Aorta (tissue), 5 donors: ENCODE results near the gene KRT3. TPM values are rescaled to one million over a fixed set of nuclear protein-coding genes. Genes with fewer than 3 reads are reported as not detected.

Source experiments
- ATAC-seq: fragments of 200-7000 bp; cut with Tn5 transposase; one replicate; pipeline ENCODE4 v1.9.1; 2022; ENCODE audit warnings: moderate library complexity; ENCODE audit not compliant: low FRiP score
- DNase-seq, 2 donors: peaks; one replicate each; pipeline ENCODE4 v3.0.0-alpha.2; 2020
- H3K27ac ChIP-seq, 2 donors: one replicate each; pipeline ENCODE4 v1.5.1; 2013; ENCODE audit warnings: low read length in 2 of 2, mild to moderate bottlenecking in 2 of 2, moderate library complexity in 2 of 2, control low read depth in 1 of 2, inconsistent platforms in 1 of 2, low read depth in 1 of 2
- H3K27me3 ChIP-seq, 2 donors: one replicate each; pipeline ENCODE4 v1.6.1; 2013; ENCODE audit warnings: control low read depth in 1 of 2, low read length in 1 of 2, mild to moderate bottlenecking in 1 of 2, moderate library complexity in 1 of 2; ENCODE audit not compliant: insufficient read depth in 2 of 2, control insufficient read depth in 1 of 2
- H3K36me3 ChIP-seq, 2 donors: one replicate each; pipeline ENCODE4 v1.6.1; 2013; ENCODE audit warnings: control low read depth in 1 of 2, low read length in 1 of 2, mild to moderate bottlenecking in 1 of 2; ENCODE audit not compliant: insufficient read depth in 2 of 2, control insufficient read depth in 1 of 2
- H3K4me1 ChIP-seq, 2 donors: one replicate each; pipeline ENCODE4 v1.6.1; 2013; ENCODE audit warnings: low read length in 2 of 2, control low read depth in 1 of 2, mild to moderate bottlenecking in 1 of 2, moderate library complexity in 1 of 2; ENCODE audit not compliant: insufficient read depth in 2 of 2, control insufficient read depth in 1 of 2
- H3K4me3 ChIP-seq, 2 donors: one replicate each; pipeline ENCODE4 v1.5.1; 2013; ENCODE audit warnings: low read length in 2 of 2, control low read depth in 1 of 2, mild to moderate bottlenecking in 1 of 2
- H3K9me3 ChIP-seq: one replicate; pipeline ENCODE4 v1.6.1; 2013; ENCODE audit warnings: mild to moderate bottlenecking, low read length; ENCODE audit not compliant: control insufficient read depth
- WGBS, 2 donors: extraction: QIAGEN DNeasy Blood & Tissue Kit; methylation state at CpG; one replicate each; pipeline ENCODE4 v1.1.7; 2013; 5-methylcytosine and 5-hydroxymethylcytosine counted together
- intact Hi-C, 2 donors: fragments of 100-400 bp; cut with DNase I; formaldehyde crosslinking; loops; one replicate each; pipeline versions ENCODE4 v1.14.2 to v1.15.0; 2022
- long read RNA-seq, 2 donors: library from polyadenylated mRNA; unstranded; transcript quantifications; one replicate each; pipeline ENCODE4 v2.0.0, GENCODE V29; 2020 to 2021
- polyA plus RNA-seq, 2 donors: library from polyadenylated mRNA; stranded (reverse); fragments of 200-250 nt; gene quantifications; one replicate each; pipeline ENCODE4 v1.2.3, GENCODE V29; 2013
- total RNA-seq, 2 donors: library from RNA; stranded (reverse); fragmentation: NEBNext Ultra II Directional; extraction: Animal tissue kit (Norgen Biotek cat#: 25700); gene quantifications; one replicate each; pipeline ENCODE4 v1.2.1, GENCODE V29; 2021
- donor health status: healthy with polysubstance abuse.
- donor health status: Bipolar disorder and iron deficiency.
- donor health status: DM: no; HTN: no; CAD: no.
- donor health status: DM: no; HTN: no; CAD: no.
- donor health status: DM: yes; HTN: yes; CAD: no.

KRT3 gene
- not detected for total RNA-seq
- not detected for polyA plus RNA-seq
- long read RNA-seq, donor 1, result 0 reads
- long read RNA-seq, donor 2, result 0 reads

DNA sequence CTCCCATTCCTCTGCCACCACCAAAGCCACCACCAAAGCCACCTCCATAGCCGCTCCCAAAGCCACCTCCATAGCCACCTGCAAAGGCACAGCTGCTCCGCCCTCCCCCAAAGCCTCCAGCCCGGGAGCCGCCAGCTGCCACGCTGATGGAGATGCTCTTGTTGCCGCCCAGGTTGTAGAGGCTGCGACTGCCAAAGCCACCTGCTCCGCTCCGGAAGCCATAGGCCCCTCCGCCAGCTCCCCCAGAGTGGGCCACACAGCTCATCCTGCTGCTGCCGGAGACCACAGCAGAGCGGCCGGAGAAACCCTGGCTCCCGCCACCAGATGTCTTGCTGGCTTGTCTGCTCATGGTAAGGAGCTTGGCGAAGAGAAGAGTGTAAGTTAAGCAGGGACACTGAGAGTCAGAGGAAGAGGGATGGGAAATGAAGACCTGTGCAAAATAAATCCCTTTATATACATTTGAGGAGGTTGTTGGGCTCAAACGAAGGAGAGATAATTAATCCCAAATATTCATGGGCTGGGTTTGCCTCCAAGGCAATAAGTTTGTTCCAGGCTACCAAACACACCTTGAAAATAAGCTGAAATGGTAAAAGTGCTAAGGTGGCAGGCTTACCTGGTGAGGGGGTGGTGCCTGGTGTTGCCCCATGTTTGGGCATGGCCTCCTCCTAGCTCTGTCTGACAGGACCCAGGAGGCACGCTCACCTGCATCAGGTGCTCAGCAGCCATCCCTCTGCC is at the start of gene KRT3:
TSS of gene KRT3 (minus strand) at position 424 of the 735 bp plus-strand sequence. CDS start at position 349, 75 bp downstream.
- Histone ChIP-seq H3K27me3 (no peaks in the 10 kb centered on the region), H3K4me3 (no peak within 1 kb of the TSS), H3K27ac (no peak within 1 kb of the TSS), H3K9me3 (peaks cover 3% of the 10 kb centered on the region), H3K36me3 (no peaks in the 10 kb centered on the region), H3K4me1 (no peaks in the 10 kb centered on the region)
- DNase-seq, result no peak
- intact Hi-C loops, result no loop called here
- no peak for ATAC-seq
- 91 to 92% methylated on average over 17 of the region's 17 CpGs for WGBS, 2 donors

DNA sequence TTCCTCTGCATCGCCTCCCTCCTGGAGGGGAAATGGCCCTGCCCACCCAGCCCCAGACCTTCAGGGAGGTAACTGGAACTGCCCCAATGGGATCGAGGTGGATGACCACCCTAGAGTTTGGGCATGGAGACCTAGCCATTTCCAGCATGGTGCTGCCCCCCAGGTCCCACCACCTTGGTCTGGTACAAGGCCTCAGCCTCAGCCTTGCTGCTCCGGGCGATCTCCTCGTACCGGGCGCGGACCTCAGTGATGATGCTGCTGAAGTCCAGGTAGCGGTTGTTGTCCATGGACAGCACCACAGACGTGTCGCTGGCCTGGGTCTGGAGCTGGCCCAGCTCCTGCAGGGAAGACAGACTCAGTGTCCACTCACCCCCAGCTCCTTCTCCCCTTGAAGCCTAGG is 48.5 kb upstream of the KRT3 start:
- no peak overlapping the region for H3K27ac ChIP-seq
- no peaks in the 10 kb centered on the region for H3K27me3 ChIP-seq
- DNase-seq, result peak; percentile 10 to 73
- no peak overlapping the region for H3K4me3 ChIP-seq
- intact Hi-C loops, result no loop called here
- H3K36me3 ChIP-seq, result no peaks in the 10 kb centered on the region
- H3K9me3 ChIP-seq, result no peaks in the 10 kb centered on the region
- no peak for ATAC-seq
- H3K4me1 ChIP-seq, result no peaks in the 10 kb centered on the region
- 94 to 95% methylated on average over 11 of the region's 11 CpGs for WGBS, 2 donors

DNA sequence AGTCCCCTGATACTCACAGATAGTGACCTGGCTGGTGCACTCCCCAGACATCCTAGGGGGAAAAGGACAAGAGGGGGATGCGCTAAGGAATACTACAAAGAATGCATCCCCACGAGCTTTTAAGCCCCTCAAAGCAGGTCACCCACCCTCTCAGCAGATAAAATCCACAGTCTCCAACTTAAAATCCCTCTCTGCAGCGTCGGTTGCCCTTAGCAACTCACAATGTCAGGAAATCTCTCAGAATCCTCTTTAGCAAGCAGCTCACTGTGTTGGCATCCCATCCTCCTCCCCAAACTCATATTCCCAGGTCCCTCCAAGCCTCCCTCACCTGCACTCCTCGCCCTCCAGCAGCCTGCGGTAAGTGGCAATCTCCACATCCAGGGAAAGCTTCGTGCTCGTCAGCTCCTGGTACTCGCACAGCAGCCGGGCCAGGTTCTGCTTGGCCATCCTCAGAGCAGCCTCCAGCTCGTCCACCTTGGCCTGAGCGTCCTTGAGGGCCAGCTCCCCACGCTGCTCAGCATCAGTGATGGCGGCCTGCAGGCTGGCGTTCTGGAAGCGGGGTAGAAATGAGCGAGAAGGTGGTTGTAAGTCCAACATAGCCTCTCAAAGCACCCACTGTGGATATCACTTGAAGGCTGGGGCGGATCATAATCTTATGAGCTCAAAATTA is 43.7 kb upstream of the KRT3 start:
- WGBS, 2 donors, result 83 to 85% methylated on average over 18 of the region's 18 CpGs
- no peaks in the 10 kb centered on the region for H3K4me1 ChIP-seq
- intact Hi-C loops, result no loop called here
- no peaks in the 10 kb centered on the region for H3K27me3 ChIP-seq
- ATAC-seq (no peak), DNase-seq (peak; percentile 12 to 34)
- H3K9me3 ChIP-seq, result no peaks in the 10 kb centered on the region
- no peaks in the 10 kb centered on the region for H3K36me3 ChIP-seq
- H3K27ac ChIP-seq, result no peak overlapping the region
- no peak overlapping the region for H3K4me3 ChIP-seq

DNA sequence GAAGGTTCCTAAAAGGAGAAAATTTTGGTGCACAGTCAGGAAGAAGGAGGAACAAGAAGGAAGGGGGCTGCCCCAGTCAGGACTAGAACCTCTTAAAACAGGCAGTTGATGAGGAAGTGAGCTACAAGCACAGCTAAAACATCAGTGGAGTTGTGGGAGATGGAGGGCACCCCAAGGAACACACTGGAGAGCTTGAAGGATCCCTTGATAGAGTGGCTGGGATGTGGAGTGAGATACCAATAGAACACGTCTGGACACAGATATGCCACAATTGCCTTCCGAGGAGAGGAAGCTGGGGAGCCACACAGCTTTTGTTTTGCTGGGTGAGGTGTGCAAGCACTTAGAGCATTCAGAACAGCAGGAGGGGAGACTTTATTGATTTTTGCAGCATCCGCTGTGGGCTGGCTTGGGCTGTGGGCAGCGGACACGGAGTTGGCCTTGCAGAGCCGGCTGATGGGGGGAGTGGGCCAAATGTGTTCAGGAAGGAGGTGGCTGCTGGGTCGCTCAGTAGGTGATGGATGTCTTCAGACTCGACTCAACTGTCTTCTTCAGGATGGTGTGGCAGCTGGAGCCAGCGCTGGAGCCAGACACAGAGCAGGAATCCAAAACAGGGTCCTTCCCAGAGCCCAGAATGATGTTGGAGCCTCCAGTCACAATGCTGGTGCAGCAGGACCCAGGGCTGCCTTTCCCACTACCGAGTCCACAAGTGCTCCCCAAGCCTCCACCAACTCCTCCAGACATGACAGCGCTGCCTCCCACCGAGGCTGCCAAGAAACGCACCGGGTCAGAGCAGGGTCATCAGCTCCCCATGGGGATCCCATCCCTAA is 42.9 kb upstream of the KRT3 start:
- intact Hi-C loops, result no loop called here
- H3K9me3 ChIP-seq, result no peaks in the 10 kb centered on the region
- H3K27ac ChIP-seq, result no peak overlapping the region
- ATAC-seq, result no peak
- DNase-seq, result peak; percentile 20 to 69
- no peaks in the 10 kb centered on the region for H3K4me1 ChIP-seq
- H3K36me3 ChIP-seq, result no peaks in the 10 kb centered on the region
- H3K4me3 ChIP-seq, result no peak overlapping the region
- no peaks in the 10 kb centered on the region for H3K27me3 ChIP-seq
- WGBS, 2 donors, result 51 to 57% methylated on average over 14 of the region's 14 CpGs

DNA sequence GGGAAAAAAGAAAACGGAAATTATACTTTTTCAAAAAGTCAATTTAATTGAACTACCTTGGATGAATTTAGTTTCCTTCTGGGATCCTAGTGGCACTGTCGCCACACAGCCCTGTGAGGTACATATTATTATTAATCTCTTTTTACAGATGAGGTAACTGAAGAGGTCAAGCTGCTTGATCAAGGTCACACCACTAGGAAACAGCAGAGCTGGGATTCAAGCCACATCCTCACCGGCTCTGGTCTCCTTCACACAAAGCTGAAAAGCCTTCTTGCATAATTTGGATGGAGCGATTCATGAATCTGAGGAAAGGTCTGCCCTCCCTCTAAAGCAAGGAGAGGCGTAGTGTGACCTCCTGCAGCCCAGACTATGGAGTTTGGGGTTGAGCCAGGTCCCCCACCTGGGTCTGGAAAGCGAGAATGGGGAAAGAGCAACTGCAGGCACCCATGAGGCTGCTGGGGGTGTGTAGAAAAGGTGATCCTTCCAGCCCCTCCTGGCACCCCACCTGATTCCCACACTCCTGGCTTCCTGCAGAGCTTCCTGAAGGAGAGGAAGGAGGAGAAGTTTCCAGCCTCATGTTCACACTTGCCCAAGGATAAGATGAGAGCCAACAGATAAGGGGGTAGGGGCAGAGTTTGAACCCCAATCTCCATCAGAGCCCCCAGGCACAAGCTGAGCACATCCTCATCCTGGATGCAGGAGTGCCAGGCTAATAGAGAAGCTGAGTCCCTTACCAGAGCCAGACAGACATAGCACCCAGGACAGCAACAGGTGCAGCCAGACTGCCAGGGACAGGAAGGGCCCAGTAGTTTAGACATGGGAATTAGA is 42.1 kb upstream of the KRT3 start:
- H3K4me1 ChIP-seq, result no peaks in the 10 kb centered on the region
- no peak overlapping the region for H3K27ac ChIP-seq
- intact Hi-C loops, result no loop called here
- H3K4me3 ChIP-seq, result no peak overlapping the region
- no peaks in the 10 kb centered on the region for H3K27me3 ChIP-seq
- ATAC-seq (no peak), DNase-seq (peak; percentile 13 to 33)
- H3K36me3 ChIP-seq, result no peaks in the 10 kb centered on the region
- 89 to 91% methylated on average over 6 of the region's 6 CpGs for WGBS, 2 donors
- H3K9me3 ChIP-seq, result no peaks in the 10 kb centered on the region

DNA sequence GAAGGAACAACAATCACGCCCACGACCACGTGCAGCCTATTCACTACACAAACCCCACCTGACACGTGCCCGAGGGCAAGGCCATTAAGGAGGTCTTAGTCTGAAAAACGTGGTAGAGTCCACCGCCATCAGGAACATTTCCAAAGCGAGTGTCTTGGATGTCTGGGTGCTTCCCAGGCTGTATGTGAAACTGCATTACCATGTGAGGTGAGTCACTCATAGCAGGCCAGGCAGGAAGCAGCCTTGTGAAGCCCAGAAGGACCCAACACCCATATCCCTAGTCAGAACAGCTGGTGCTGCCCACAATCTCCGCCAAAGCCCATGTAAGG is 41.5 kb upstream of the KRT3 start:
- DNase-seq (peak; percentile 23 to 29), ATAC-seq (no peak)
- Histone ChIP-seq H3K4me1 (no peaks in the 10 kb centered on the region), H3K27ac (no peak overlapping the region), H3K27me3 (no peaks in the 10 kb centered on the region), H3K9me3 (no peaks in the 10 kb centered on the region), H3K4me3 (no peak overlapping the region), H3K36me3 (no peaks in the 10 kb centered on the region)
- intact Hi-C loops, result no loop called here
- 81 to 88% methylated on average over 9 of the region's 9 CpGs for WGBS, 2 donors

DNA sequence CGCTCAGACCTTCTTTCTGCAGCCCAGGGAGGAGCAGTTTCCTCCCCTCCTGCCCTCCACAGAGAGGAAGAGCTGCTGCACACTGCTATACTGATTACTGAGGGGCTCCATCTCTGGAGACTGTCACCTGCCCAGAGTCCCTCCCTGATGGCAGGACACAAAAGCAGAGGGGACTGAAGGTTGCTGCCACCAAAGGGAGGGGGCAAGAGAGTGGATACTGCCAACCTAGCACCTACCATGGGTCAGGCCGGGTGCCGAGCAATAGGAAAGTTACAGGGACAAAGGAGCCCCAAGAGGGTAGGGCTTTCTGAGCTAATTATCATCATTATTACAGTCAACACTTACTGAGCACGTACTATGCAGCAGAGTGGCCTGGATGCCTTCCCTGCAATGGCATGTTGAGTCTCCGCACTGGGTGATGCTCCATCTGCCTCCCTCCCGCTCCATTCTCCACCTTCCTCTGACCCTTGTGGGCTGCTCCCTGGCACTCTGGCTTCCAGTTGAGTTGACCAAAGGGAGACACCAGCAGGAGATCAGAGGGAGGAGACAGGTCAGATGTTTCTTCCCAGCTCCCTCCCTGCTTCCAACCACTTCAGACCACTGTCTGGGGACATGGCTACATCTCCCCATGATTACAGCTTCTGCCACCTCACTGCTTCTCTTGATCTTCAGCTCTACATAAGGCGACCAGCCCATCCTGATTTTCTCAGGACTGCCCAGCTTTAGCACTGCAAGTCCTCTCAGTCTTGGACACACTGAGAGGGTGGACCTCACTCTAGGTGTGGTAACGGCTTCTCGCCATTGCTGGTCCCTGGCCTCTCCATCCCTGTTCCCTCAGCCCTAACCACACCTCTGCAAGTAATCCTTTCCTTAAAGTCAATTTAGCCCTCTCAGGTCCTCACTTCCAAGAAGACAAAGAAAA is 40.8 kb upstream of the KRT3 start:
- H3K27ac ChIP-seq, result no peak overlapping the region
- H3K4me3 ChIP-seq, result no peak overlapping the region
- H3K4me1 ChIP-seq, result no peaks in the 10 kb centered on the region
- 91 to 95% methylated on average over 9 of the region's 9 CpGs for WGBS, 2 donors
- ATAC-seq, result no peak
- intact Hi-C loops, result no loop called here
- DNase-seq, result peak; percentile 6 to 32
- no peaks in the 10 kb centered on the region for H3K9me3 ChIP-seq
- no peaks in the 10 kb centered on the region for H3K36me3 ChIP-seq
- H3K27me3 ChIP-seq, result no peaks in the 10 kb centered on the region
